DOHH2 (cell line): ENCODE measurements around the gene IFIT2.

ENCODE experiments used
- CTCF ChIP-seq: fragments of 200-600 bp; sonication (generic); IDR thresholded peaks from one replicate; pipeline ENCODE4 v1.5.1; 2014; ENCODE audit warnings: antibody characterized with exemption, mild to moderate bottlenecking, low read depth, low read length; ENCODE audit not compliant: poor library complexity, severe bottlenecking
- EZH2phosphoT487 ChIP-seq: fragments of 200-600 bp; sonication (generic); IDR thresholded peaks from 2 replicates; pipeline ENCODE4 v1.6.1; 2017; ENCODE audit warnings: borderline replicate concordance, mild to moderate bottlenecking, antibody characterized with exemption, low read length, moderate library complexity, mixed read lengths

GRCh38 chr10:89255793-89256192 is 46.1 kb upstream of the IFIT2 start:
- TF ChIP-seq CTCF: no peak
- TF ChIP-seq EZH2phosphoT487: no peak
